HepG2 (cell line): ENCODE results near the gene GTF2H4. TPM values are rescaled to one million over a fixed set of nuclear protein-coding genes. Genes with fewer than 3 reads are reported as not detected.

Experiments
- ARNT2 ChIP-seq: sonication (generic); formaldehyde crosslinking; IDR thresholded peaks from 2 replicates; pipeline ENCODE4 v1.8.0; 2022; ENCODE audit warnings: mild to moderate bottlenecking, low read depth, missing genetic modification reagents, moderate library complexity
- HMGA1 ChIP-seq: sonication (generic); formaldehyde crosslinking; conservative IDR thresholded peaks from 2 replicates; pipeline ENCODE4 v1.4.0; 2020; ENCODE audit warnings: missing genetic modification reagents
- JDP2 ChIP-seq: sonication (generic); formaldehyde crosslinking; IDR thresholded peaks from 2 replicates; pipeline ENCODE4 v1.8.1; 2022; ENCODE audit warnings: missing genetic modification reagents, borderline replicate concordance
- KLF13 ChIP-seq: sonication (generic); formaldehyde crosslinking; IDR thresholded peaks from 2 replicates; pipeline ENCODE4 v1.4.0; 2020; ENCODE audit warnings: mild to moderate bottlenecking, missing genetic modification reagents
- MATR3 ChIP-seq: sonication (generic); formaldehyde crosslinking; IDR thresholded peaks from 2 replicates; pipeline ENCODE4 v1.4.0; 2020; ENCODE audit warnings: missing genetic modification reagents
- MXD1 ChIP-seq: sonication (generic); formaldehyde crosslinking; IDR thresholded peaks from 2 replicates; pipeline ENCODE4 v1.4.0; 2020; ENCODE audit warnings: mild to moderate bottlenecking, missing genetic modification reagents
- RAD21 ChIP-seq: fragments of 450-650 bp; formaldehyde crosslinking; IDR thresholded peaks from 2 replicates; pipeline ENCODE4 v1.5.0; 2020; ENCODE audit warnings: mild to moderate bottlenecking
- RERE ChIP-seq: IDR thresholded peaks from 2 replicates; pipeline ENCODE4 v1.6.1; 2016; ENCODE audit warnings: low read depth, missing genetic modification reagents, missing compliant biosample characterization
- TAF1 ChIP-seq: sonication (generic); formaldehyde crosslinking; IDR thresholded peaks from 2 replicates; pipeline ENCODE4 v1.4.0; 2020; ENCODE audit warnings: missing genetic modification reagents
- TCF7 ChIP-seq: sonication (generic); IDR thresholded peaks from 2 replicates; pipeline ENCODE4 v1.6.1; 2016; ENCODE audit warnings: antibody characterized with exemption, low read depth
- TOE1 ChIP-seq: sonication (generic); formaldehyde crosslinking; IDR thresholded peaks from 2 replicates; pipeline ENCODE4 v1.4.0; 2020; ENCODE audit warnings: mild to moderate bottlenecking, missing genetic modification reagents
- YEATS4 ChIP-seq: sonication (generic); formaldehyde crosslinking; IDR thresholded peaks from 2 replicates; pipeline ENCODE4 v1.4.0; 2020; ENCODE audit warnings: missing genetic modification reagents, borderline replicate concordance
- ZGPAT ChIP-seq: IDR thresholded peaks from 2 replicates; pipeline ENCODE4 v1.6.1; 2016; ENCODE audit warnings: mild to moderate bottlenecking
- ZNF557 ChIP-seq: sonication (generic); formaldehyde crosslinking; IDR thresholded peaks from 2 replicates; pipeline ENCODE4 v1.4.0; 2020; ENCODE audit warnings: missing genetic modification reagents
- ZNF558 ChIP-seq: sonication (generic); formaldehyde crosslinking; IDR thresholded peaks from 2 replicates; pipeline ENCODE4 v1.9.0; 2022; ENCODE audit warnings: mild to moderate bottlenecking, missing genetic modification reagents, borderline replicate concordance
- ZSCAN9 ChIP-seq: IDR thresholded peaks from 2 replicates; pipeline ENCODE4 v1.6.1; 2016; ENCODE audit warnings: borderline replicate concordance
- polyA plus RNA-seq, 8 experiments: library from polyadenylated mRNA; depleted of rRNA in 3 of 8; stranded (reverse) in 7 of 8; unstranded in 1 of 8; fragments of >200 nt; fragmentation: Illumina TruSeq in 4 of 8; extraction: Trizol in 4 of 8; gene quantifications; 2 replicates each; pipeline versions ENCODE4 v1.2.1 to v1.2.3, GENCODE V29; 2011 to 2016; ENCODE audit warnings: low read depth in 4 of 8, missing spikeins in 1 of 8, mixed read lengths in 1 of 8; ENCODE audit not compliant: insufficient read depth in 1 of 8
- total RNA-seq, 5 experiments: library from RNA; depleted of rRNA; stranded (reverse); fragments of >200 nt; fragmentation: Illumina TruSeq; extraction: Trizol; gene quantifications; 2 replicates each; pipeline ENCODE4 v1.2.3, GENCODE V29; 2016; ENCODE audit warnings: low read depth in 1 of 5
- TF ChIP-seq, protein P1 (sequence below): sonication (generic); formaldehyde crosslinking; IDR thresholded peaks from 2 replicates; pipeline ENCODE4 v1.4.0; 2020; ENCODE audit warnings: low read depth, missing genetic modification reagents
- TF ChIP-seq, protein P2 (sequence below): sonication (generic); formaldehyde crosslinking; IDR thresholded peaks from 2 replicates; pipeline ENCODE4 v1.8.1; 2023; ENCODE audit warnings: mild to moderate bottlenecking, missing genetic modification reagents, borderline replicate concordance

GTF2H4 gene
- total and polyA plus RNA-seq, 2 of the 13 experiments (the other 11 are each of a cell fraction or from before 2014, with no cell fraction given), result 15.9 to 49.3 TPM

DNA sequence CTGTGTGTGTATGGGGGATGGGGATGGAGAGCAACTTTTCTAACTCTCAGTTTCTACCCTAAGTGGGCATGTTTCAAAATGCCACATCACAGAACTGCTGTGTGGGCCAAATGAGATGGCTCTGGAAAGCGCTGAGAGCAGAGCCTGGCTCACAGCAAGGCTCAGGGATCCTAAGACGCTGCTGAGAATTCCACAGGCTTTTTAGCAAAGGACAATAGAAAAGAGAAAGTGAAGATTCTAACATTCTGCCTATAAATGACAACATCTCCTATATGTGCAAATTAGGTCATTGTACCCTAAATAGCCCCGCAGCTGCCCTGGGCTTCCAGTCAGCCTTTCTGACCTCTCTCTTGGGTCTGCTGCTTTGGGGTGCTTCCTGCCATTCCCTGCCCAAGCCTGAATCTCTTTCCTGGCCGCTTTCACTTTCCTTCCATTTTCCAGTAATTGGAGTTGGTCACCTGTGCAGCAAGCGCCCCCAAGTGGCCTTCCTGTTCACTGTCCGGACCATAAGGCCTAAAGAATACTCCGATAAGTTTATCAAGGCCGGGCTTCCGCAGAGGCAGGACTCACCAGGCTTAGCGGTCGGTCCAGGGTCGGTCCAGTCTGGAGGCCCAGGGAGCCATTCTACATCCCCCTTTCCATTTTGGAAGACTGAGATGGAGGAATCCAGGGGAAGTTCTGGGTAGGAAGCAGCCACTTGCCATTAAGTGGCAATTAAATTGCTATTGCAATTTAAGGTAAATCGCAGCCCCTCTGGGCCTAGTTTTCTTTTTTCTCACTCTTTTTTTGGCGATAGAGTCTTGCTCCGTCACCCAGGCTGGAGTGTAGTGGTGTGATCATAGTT, 30.4 kb upstream of the GTF2H4 start (continued):
- peak; percentile 58; the same call in 1 of the 2 replicates for TF ChIP-seq ZGPAT (CRISPR knock-in tag)
- TF ChIP-seq MXD1 (CRISPR knock-in tag), result no peak
- TF ChIP-seq ARNT2 (CRISPR knock-in tag), result no peak
- TF ChIP-seq TAF1 (CRISPR knock-in tag), result peak; percentile 20; the same call in 1 of the 2 replicates
- TF ChIP-seq TOE1 (CRISPR knock-in tag), result peak; percentile 77; the same call in 1 of the 2 replicates
- TF ChIP-seq RAD21, result peak; percentile 97
- TF ChIP-seq RERE (CRISPR knock-in tag), result no peak
- TF ChIP-seq, protein P1, sequence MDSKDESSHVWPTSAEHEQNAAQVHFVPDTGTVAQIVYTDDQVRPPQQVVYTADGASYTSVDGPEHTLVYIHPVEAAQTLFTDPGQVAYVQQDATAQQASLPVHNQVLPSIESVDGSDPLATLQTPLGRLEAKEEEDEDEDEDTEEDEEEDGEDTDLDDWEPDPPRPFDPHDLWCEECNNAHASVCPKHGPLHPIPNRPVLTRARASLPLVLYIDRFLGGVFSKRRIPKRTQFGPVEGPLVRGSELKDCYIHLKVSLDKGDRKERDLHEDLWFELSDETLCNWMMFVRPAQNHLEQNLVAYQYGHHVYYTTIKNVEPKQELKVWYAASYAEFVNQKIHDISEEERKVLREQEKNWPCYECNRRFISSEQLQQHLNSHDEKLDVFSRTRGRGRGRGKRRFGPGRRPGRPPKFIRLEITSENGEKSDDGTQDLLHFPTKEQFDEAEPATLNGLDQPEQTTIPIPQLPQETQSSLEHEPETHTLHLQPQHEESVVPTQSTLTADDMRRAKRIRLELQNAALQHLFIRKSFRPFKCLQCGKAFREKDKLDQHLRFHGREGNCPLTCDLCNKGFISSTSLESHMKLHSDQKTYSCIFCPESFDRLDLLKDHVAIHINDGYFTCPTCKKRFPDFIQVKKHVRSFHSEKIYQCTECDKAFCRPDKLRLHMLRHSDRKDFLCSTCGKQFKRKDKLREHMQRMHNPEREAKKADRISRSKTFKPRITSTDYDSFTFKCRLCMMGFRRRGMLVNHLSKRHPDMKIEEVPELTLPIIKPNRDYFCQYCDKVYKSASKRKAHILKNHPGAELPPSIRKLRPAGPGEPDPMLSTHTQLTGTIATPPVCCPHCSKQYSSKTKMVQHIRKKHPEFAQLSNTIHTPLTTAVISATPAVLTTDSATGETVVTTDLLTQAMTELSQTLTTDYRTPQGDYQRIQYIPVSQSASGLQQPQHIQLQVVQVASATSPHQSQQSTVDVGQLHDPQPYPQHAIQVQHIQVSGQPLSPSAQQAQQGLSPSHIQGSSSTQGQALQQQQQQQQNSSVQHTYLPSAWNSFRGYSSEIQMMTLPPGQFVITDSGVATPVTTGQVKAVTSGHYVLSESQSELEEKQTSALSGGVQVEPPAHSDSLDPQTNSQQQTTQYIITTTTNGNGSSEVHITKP (CRISPR knock-in tag), result peak; percentile 45; the same call in 1 of the 2 replicates
- TF ChIP-seq KLF13 (CRISPR knock-in tag), result no peak
- TF ChIP-seq TCF7, result no peak
- TF ChIP-seq MATR3 (CRISPR knock-in tag), result no peak
- TF ChIP-seq ZNF558 (CRISPR knock-in tag), result no peak
- TF ChIP-seq JDP2 (CRISPR knock-in tag), result no peak
- 0 out of 2 replicates have a peak, but pooled peaks have one; percentile 47 for TF ChIP-seq ZSCAN9 (CRISPR knock-in tag)
- no peak for TF ChIP-seq ZNF557 (CRISPR knock-in tag)
- TF ChIP-seq, protein P2, sequence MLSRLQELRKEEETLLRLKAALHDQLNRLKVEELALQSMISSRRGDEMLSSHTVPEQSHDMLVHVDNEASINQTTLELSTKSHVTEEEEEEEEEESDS, result peak; percentile 70; the same call in 1 of the 2 replicates
- no peak for TF ChIP-seq HMGA1 (CRISPR knock-in tag)
- no peak for TF ChIP-seq YEATS4 (CRISPR knock-in tag)
